ENCODE data around the gene DYNC1LI2.

DNA sequence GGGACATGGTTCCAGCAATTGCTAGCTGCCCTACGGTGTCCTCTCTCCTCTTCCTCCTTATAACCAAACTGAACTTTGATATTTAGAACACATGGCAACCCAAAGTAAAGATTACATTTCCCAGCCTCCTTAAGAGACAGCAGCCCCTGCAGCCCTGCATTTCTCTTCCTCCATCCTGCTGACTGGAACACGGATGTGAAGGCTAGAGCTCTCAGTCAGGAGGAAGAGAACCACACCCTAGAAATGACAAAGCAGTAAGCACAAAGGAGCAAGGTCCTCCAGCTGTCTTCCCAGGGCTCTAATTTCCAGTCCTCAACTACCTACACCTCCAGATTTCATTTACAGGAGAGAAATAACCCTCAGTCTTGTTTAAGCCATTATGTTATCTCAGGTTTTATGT lies 10.9 kb downstream of the DYNC1LI2 start:
- TF ChIP-seq POLR2A (IDR thresholded peaks at IDR 0.05) (no peak), POLR2AphosphoS5 (IDR thresholded peaks at IDR 0.05) (no peak), EP300 (IDR thresholded peaks at IDR 0.05) (no peak)
- TF ChIP-seq, protein P1, sequence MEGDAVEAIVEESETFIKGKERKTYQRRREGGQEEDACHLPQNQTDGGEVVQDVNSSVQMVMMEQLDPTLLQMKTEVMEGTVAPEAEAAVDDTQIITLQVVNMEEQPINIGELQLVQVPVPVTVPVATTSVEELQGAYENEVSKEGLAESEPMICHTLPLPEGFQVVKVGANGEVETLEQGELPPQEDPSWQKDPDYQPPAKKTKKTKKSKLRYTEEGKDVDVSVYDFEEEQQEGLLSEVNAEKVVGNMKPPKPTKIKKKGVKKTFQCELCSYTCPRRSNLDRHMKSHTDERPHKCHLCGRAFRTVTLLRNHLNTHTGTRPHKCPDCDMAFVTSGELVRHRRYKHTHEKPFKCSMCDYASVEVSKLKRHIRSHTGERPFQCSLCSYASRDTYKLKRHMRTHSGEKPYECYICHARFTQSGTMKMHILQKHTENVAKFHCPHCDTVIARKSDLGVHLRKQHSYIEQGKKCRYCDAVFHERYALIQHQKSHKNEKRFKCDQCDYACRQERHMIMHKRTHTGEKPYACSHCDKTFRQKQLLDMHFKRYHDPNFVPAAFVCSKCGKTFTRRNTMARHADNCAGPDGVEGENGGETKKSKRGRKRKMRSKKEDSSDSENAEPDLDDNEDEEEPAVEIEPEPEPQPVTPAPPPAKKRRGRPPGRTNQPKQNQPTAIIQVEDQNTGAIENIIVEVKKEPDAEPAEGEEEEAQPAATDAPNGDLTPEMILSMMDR (IDR thresholded peaks at IDR 0.05), result no peak

All from suprapubic skin (tissue), 4 donors.